Hematopoietic multipotent progenitor cell treated with erythropoietin and hydrocortisone succinate and interleukin-3 and kit ligand, for 8 days (in vitro differentiated cells): Measurements from ENCODE around the gene WBP4.

Experiments
- DNase-seq: peaks from one replicate; pipeline ENCODE4 v3.0.0-alpha.2; 2015

The WBP4 gene

DNA sequence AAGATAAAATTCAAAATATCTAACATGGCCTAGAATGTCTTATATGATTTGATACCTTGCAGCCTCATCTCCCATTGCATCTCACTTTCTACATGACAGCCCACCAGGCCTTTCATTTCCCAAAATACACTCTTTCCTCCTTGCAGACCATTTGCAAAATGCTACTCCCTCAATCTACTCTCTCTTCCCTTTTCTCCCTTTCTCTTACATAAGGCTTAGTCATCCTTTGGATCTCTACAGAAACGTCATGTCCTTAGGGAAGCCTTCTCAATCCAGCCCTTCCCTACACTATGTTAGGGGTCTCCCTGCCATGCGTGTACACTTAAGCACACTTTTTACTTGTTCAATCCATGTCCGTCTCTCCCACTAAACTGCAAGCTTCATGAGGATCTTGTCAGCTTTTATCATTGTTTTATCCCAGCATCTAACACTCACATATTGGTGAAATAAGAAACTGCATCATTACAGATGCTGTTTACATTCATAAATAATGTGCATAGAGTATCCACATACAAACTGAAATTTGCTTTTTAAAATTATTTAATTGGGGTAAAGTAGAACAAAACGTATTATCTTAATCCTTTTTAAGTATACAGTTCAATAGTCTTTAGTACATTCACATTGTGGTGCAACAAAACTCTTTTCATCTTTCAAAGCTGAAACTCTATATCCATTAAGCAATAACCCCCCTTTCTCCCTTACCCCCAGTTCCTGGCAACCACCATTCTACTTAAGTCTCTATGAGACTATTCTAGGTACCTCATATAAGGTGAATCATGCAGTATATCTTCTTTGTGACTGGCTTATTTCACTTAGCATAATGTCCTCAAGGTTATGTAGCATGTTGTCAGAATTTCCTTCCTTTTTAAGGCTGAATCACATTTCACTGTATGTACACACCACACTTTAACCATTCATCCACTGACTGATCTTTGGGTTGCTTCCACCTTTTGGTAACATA is 11.5 kb upstream of the WBP4 start:
- no peak for DNase-seq

DNA sequence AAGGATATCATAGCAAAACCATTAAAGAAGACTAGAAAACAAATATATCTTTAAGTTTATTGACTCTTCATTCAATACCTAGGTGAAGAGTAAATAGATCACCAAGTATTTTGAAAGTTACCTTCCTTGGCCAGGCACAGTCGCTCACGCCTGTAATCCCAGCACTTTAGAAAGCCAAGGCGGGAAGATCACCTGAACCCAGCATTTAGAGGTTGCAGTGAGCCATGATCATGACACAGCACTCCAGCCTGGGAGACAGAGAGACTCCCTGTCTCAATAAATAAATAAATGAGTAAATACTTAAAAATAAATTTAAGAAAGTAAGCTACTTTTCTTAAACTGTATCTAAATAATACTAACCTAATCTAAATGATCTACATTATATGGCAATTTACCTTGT is 8.9 kb upstream of the WBP4 start:
- DNase-seq: no peak

DNA sequence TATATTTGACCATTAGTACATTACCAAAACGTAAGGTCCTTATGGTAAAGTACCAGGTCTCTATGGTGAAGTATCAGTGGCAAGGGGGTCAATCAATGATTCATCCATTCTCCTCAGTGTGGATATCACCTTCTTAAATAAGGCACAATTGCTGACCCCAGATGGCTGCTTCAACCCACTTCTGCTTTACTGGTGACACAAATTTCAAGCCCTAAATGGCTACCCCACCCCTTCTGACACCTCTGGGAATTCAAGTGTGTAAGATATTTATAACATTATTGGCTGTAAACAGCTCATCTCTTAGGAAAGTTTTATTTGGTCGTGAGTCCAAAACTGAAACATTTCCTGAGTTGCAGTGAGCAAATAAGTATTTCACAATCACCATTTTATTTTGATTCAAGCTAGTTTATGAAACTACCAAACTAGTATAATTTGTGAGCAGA is 7.9 kb upstream of the WBP4 start:
- DNase-seq: peak; percentile 17

DNA sequence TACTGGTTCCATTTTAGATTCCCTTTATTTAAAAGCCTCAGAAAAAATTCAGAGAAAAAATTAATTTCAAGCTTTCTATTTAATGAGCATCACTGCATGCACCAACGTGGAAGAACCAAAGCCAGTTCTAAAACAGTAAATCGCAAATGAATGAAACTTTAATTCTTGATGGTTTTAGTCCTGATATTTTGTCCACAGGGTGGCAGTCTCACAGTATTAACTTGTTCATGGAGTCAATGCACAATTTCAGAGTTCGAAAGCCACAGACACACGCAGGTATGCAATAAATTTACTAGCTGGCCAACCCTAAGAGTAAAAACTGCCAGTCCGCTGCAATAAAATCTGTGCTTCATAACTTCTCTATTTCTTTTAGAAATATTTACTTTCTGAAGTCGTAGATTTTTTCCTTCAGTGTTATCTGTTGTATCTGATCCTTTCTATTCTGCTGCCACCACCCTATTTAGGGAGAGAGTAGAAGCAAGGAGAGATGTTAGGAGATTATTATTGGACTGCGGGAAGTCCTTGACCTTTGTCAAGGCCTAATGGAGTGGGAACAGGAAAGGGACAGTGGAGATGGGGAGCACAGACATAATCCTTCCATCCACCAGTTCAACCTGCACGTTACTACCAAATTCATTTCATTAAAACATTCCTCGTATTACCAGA is 7.0 kb upstream of the WBP4 start:
- DNase-seq: peak; percentile 80

DNA sequence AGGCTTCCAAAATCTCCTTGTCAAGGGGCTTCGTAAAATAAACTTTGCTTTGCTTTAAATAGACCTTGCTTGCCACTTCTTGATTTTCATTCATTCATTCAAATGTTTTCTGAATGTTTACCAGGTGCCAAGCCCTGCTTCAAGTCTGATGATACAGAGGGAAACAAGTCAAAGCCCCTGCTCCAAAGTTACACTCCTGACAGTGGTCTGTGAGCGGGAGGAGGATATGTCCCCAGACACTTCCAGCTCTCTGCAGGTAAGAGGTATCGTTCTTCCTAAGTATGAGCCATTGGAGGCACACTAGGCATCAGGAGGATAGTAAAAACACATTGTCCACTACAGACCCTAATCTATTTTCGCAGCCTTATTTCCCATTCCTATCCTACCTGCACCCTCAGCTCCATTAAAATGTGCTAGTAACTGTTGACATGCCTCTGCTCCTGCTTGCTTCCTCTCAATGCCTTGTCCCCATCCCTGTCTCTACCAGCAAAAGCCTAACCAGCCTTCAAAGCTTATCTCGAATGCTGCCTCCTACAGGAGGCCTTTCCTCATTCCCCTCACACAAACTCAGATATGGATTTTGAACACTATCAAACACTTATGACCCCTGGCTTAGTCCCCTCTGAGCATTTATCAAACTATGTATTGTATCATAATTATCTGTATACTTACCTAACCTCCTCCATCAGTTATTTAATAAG is 6.2 kb upstream of the WBP4 start:
- peak; percentile 55 for DNase-seq

DNA sequence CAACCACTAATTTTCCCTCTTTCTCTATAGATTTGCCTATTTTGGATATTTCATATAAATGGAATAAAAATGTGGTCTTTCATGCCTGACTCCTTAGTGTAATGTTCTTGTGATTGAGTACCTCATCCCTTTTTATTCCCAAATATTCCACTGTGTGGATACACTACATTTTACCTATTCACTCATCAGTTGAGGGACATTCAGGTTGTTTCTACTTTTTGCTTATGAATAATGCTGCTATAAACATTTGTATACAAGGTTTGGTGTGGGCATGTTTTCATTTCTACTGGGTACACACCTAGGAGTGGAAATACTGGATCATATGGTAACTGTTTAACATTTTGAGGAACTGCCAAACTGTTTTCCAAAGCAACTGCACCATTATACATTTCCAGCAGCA is 5.1 kb upstream of the WBP4 start:
- DNase-seq: no peak

DNA sequence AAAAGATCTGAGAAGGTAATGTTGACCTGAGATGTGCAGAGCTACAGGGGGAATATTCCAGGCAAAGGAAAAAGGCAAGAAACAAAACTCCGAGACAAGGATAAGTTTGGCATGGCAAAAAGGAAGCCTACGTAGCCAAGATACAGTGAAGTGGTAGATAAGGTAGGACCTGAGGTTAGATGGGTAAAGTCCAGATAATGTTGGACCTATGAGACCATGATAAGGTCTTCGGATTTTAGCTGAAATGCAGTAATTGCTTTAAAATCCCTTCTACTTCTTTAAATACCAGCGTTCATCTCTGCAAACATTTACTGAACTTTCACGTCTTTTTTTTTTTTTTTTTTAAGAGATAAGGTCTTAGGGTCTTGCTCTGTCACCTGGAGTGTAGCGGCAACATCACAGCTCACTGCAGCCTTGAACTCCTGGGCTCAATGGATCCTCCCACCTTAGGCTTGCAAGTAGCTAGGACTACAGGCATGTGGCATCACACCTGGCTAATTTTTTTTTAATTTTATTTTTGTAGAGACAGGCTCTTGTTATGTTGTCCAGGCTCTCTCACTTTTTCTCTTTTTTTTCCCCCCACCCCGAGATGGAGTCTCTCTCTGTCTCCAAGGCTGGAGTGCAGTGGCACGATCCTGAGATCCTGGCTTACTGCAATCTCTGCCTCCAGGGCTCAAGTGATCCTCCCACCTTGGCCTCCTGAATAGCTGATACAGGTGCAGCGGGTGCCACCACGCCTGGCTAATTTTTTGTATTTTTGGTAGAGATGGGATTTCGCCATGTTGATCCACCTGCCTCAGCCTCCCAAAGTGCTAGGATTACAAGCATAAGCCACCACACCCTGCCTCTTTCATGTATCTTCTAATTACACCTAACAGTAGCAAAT is 4.2 kb upstream of the WBP4 start:
- no peak for DNase-seq

DNA sequence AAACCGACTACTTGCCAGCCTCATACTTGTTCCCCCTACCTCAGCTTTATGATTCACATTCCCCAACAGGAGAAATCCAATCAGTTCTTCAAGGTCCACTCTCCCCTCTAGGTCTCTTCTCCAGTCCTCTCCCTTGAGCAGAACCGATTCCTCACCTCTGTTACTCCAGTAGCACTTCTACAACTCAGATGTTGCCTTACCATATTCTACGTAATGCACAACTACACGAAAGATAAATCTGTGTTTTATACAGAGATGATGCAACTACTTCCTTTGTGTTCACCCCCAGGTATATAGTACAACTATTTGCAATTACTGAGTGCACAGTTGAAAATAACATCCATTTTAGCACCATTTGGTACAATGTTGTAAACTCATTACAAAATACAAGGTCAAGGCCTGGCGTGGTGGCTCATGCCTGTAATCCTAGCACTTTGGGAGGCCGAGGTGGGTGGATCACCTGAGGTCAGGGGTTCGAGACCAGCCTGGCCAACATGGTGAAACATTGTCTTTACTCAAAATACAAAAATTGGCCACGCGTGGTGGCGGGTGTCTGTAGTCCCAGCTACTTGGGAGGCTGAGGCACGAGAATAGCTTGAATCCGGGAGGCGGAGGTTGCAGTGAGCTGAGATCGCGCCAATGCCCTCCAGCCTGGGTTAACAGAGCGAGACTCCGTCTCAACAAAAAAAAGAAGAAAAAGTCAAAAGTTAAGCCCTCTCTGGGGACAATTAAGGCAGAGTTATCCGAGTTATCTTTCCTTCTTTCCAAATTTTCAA is 2.8 kb upstream of the WBP4 start:
- no peak for DNase-seq

DNA sequence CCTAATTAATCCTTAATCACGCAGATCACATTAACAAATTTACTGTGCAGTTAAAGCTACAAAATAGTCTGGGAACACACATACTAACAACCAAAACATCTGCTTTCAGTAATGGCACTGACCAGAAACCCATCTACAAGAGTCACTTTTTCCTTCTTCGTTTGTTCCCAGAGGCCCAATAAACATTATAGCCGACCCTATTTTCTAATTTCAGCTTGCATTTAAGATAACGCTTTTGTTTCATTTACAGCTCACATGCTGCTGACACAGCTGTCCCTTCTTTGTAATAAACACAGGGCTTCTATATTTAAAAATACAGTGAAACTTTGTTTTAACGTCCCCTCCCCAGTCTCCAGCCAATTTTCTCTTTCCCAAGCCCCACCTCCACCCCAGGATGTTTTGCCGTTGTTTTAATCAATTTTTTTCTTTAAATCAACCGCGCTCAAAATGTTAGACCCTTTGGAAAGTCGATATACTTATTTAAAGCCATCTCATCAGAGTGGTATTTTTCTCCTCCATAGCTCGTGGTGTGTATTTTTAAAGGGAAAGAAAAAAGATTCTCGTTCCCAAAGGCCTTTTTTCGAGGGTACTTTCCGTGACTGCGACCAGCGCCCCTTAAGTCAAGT is 1.7 kb upstream of the WBP4 start:
- DNase-seq: peak; percentile 52

DNA sequence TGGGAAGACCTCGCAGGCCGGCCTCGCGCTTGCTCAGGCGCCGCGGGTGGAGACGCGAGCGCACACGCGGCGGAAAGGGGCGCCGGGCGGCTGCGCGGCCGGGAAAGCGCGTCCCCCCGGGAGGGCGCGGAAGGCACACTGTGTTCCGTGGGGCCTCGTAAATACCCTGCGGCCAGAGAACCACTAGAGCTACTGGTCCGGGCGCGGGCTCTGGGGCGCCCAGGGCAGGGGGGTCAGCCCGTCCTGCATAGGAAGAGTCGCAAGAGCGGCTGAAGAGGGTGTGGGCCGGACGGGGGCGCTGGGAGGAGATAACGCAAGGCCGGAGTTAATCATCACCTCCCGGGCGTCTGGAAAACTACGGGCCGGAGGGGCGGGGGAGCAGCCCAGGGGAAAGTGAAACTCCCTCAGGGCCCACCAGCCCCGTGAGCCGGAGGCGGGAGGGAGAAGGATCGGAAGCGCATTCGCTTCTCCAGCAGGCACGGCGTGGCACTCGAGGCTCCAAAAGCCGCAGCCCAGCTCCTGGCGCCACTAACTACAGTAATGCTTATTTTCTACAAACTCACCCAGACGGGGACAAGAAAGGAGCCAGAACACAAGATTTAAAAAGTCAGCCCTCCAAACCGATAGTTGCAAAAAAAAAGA is 1.1 kb upstream of the WBP4 start:
- DNase-seq: peak; percentile 89

DNA sequence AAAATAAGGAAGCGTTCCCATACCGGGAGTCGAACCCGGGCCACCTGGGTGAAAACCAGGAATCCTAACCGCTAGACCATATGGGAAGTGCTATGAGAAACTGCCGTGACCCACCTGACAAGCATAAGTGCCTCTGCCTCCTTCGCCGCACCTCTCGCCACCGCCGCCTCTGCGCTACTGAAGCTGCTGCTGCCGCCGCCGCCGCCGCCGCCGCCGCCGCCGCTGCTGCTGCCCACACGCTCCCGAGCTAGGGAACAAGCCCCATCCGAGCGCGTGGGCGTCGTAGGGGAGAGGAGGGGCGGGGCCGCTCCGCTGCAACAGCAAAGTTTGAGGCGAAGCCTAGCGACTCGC is 610 bp upstream of the WBP4 start:
- DNase-seq: peak; percentile 87

DNA sequence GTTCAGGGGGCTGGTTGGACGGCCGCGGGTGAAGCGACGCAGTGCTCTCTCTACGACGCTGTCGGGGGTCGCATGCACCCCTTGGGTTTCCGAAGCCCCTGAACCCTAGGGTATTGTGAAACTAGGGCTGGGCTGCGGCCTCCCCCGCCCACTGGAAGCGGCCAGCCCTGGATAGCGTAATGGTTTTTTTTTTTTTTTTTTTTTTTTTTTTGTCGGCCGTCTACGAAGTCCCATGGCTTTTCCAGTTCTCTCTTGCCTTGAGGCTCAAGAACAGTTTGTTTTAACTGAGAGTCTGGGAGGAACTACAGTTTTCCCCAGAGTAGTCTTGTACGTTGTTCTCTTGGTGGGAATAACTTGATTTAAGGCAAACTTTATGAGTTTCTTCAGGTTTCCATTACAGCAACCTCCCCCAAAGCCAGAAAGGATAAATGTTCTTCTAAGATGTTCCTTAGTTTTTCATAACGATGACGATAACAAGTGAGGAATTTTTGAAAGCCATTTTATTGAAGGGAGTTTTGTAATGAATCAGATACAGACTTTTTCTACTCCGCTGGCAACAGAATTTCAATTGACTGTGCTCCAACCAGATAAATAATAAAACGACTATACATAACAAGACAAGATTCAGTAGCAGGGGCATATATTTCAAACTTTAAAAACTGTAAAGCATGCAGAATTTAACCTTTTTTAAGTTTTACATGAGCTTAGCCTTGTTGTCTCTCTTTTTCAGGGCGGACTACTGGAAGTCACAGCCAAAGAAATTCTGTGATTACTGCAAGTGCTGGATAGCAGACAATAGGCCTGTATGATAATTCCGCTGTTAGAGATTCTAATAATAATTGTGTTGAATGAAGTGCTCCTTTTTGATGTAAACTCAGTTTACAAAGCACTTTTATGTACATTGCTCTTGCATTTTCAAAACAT is 867 bp downstream of the WBP4 start:
- no peak for DNase-seq

DNA sequence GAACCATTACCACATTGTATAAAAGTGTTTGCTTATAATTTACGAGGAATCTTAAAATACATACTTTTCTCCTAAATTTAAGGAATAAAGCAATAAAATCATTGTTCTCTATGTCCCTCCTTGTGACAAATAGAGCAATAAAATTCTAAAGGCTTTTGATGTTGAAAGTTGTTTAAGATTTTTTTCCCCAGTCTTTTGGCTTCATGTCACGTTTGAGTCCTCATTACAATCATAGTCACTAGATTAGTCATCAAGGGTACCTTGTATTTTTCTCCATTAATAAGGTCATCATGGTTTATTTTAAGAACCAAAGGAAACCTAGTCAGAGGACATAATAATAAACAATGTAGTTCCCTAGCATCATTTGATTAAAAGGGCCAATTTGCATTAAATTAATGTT is 3.2 kb downstream of the WBP4 start:
- no peak for DNase-seq

DNA sequence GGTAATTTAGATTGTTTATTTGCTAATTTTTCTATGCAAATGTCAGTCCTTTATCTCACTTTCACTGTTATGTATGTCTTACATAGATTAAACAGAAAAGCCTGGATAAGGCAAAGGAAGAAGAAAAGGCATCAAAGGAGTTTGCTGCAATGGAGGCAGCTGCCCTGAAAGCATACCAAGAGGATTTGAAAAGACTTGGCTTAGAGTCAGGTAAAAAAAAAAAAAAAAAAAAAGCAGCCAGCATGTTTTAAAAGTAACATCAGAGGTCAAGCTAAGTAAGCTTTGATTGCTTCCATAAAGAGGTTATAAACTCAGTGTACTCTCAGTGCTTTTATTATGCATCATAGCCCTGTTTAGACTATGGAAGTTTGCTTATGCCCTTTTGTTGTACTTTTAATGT is 3.8 kb downstream of the WBP4 start:
- DNase-seq: peak; percentile 78

DNA sequence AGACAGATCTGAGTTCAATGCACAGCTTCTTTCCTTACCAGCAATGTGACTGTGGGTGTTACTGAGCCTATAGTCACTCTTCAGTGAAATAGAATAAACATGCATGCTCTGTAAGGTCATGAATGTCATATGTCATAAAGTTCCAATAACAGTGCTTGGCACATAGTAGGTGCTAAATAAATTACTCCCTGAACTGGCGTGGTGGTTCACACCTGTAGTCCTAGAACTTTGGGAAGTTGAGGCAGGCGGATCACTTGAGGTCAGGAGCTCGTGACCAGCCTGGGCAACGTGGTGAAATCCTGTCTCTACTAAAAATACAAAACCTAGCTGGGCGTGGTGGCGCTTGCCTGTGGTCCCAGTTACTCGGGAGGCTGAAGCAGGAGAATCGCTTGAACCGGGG is 13.2 kb downstream of the WBP4 start:
- no peak for DNase-seq

DNA sequence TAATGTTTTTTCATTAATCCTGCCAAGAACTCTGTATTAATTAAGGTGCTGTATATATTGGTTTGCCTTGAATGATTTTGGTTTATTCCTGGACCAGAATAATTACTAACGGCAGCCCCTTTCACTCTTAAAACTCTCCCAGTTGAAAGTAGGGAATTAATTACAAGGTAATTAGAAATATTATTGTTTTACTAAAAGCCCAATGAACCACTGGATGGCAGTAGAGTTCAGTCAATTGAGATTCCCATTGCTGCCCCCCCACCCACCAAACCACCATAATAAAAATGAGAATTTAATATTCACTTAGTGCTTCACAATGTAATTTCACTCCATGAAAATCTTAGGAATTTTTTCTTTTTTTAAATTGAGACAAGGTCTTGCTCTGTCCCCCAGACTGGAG is 13.7 kb downstream of the WBP4 start:
- peak; percentile 62 for DNase-seq

DNA sequence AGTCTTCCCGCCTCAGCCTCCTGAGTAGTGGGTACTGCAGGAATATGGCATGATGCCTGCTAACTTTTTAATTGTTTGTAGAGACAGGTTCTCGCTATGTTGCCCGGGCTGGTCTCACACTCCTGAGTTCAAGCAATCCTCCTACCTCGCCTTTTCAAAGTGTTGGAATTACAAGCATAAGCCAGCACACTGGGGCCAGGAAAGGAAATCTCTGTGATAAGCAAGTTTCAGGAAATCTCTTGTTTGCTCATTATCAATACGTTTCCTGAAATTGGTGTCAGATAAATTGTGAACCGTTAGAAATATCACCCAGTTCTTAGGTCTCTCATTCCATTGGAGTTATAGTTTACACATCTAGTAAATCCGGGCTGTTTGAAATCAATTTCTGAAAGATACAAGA is 14.2 kb downstream of the WBP4 start:
- DNase-seq: no peak

DNA sequence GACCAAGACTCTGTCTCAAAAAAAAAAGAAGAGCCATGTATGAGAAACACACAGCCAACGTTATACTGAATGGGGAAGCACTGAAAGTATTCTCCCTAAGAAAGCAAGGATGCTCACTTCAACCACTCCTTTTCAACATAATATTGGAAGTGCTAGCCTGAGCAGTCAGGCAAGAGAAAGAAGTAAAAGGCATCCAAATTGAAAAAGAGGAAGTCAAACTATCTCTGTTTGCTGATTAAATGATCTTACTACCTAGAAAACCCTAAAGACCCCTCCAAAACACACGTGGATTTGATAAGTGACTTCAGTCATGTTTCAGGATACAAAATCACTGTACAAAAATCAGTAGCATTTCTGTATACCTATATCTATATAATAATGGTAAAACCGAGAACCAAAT is 16.2 kb downstream of the WBP4 start:
- no peak for DNase-seq

DNA sequence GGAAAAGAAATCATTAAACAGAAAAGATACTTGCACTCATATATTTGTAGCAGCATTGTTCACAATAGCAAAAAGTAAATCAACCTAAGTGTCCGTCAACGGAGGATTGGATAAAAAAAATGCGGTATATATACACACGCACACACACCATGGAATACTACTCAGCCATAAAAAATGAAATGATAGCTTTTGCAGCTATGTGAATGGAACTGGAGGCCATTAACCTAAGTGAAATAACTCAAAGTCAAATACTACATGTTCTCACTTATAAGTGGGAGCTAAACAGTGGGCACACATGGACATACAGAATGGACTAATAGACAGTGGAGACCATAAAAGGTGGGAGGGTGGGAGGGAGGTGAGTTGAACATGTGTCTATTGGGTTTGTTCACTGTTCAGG is 18.4 kb downstream of the WBP4 start:
- DNase-seq: no peak
